ENCODE results near the gene PREP.

The PREP gene

DNA sequence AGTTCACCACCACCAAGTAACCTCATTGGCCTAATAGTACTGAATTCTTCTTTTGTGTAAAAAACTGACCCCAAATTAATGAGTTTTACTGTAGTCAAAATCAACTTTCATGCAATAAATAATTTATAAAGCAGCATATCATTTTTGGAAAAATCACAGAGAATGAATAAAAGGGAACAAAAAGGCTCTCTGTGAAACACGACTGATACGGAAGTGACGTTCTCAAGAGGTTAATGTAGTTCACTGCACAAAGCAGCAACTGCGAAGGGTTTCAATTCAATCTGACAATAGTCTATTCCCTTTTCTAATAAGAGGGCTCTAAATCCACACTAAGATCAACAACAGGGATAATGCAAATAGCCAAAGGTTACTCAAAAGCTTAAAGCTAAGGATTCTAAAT is 70.3 kb downstream of the PREP start:
- H3K27me3 ChIP-seq (replicated peaks in 2 of 5; ENCODE audit: control insufficient read depth in 4 of 5, insufficient read depth in 5 of 5, low read length in 4 of 5): no peaks in the 10 kb centered on the region
- ChIA-PET CTCF (no interaction called here), POLR2A (no interaction called here)
- no peak for DNase-seq
- H3K27ac ChIP-seq (ENCODE audit: insufficient read depth in 1 of 2, low read depth in 1 of 2, low read length in 2 of 2, poor library complexity in 1 of 2, severe bottlenecking in 2 of 2): no peak overlapping the region
- peaks cover 0 to 5% (median 1%) of the 10 kb centered on the region in 4 experiments for H3K4me1 ChIP-seq (ENCODE audit: control extremely low read depth in 1 of 4, control insufficient read depth in 4 of 4, insufficient read depth in 4 of 4, low read length in 3 of 4)
- H3K36me3 ChIP-seq (ENCODE audit: control insufficient read depth in 4 of 4, insufficient read depth in 4 of 4, low read length in 3 of 4): peaks cover 11 to 48% (median 21%) of the 10 kb centered on the region in 4 experiments
- H3K9me3 ChIP-seq (ENCODE audit: control extremely low read depth in 1 of 5, control insufficient read depth in 4 of 5, insufficient read depth in 2 of 5, low read depth in 1 of 5, low read length in 4 of 5): no peaks in the 10 kb centered on the region
- no peak overlapping the region for H3K4me3 ChIP-seq (ENCODE audit: control insufficient read depth in 1 of 7, extremely low read depth in 1 of 7, insufficient read depth in 4 of 7, low read depth in 2 of 7, low read length in 6 of 7)
- 100% methylated on average over 4 of the region's 4 CpGs for WGBS (ENCODE audit: insufficient coverage)

DNA sequence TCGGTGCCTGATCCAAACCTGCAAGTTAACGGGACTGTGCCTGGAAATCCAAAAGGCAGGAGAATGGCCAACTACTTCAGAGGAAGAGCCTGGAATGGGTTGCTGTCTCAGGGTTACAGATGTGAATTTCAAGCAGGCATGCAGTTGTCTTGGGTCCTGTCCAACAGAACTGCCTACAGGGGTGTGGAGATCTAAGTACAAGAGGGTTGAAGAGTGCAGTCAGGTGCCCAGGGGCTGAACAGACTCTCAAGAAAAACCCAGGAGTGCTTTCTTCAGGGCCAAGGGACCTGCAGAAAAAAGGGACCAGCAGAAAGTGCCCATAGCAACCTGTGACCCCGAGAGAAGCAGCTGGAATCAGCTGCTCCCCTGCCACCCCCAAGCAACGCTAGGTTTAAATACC is 71.0 kb downstream of the PREP start:
- Histone ChIP-seq H3K9me3 (ENCODE audit: control extremely low read depth in 1 of 5, control insufficient read depth in 4 of 5, insufficient read depth in 2 of 5, low read depth in 1 of 5, low read length in 4 of 5) (no peaks in the 10 kb centered on the region), H3K36me3 (ENCODE audit: control insufficient read depth in 4 of 4, insufficient read depth in 4 of 4, low read length in 3 of 4) (peaks cover 9 to 51% (median 20%) of the 10 kb centered on the region in 4 experiments), H3K4me3 (ENCODE audit: control insufficient read depth in 1 of 7, extremely low read depth in 1 of 7, insufficient read depth in 4 of 7, low read depth in 2 of 7, low read length in 6 of 7) (no peak overlapping the region), H3K27me3 (replicated peaks in 2 of 5; ENCODE audit: control insufficient read depth in 4 of 5, insufficient read depth in 5 of 5, low read length in 4 of 5) (no peaks in the 10 kb centered on the region), H3K4me1 (ENCODE audit: control extremely low read depth in 1 of 4, control insufficient read depth in 4 of 4, insufficient read depth in 4 of 4, low read length in 3 of 4) (peaks cover 0 to 7% (median 2%) of the 10 kb centered on the region in 4 experiments), H3K27ac (ENCODE audit: insufficient read depth in 1 of 2, low read depth in 1 of 2, low read length in 2 of 2, poor library complexity in 1 of 2, severe bottlenecking in 2 of 2) (no peak overlapping the region)
- no peak for DNase-seq
- POLR2A ChIA-PET: interaction anchor here (0.6 kb wide), 1 partner anchor 908 kb away, joined by 5 read pairs; no protein-coding TSS in a partner anchor
- CTCF ChIA-PET: no interaction called here
- WGBS (ENCODE audit: insufficient coverage): 94% methylated on average over 4 of the region's 4 CpGs

DNA sequence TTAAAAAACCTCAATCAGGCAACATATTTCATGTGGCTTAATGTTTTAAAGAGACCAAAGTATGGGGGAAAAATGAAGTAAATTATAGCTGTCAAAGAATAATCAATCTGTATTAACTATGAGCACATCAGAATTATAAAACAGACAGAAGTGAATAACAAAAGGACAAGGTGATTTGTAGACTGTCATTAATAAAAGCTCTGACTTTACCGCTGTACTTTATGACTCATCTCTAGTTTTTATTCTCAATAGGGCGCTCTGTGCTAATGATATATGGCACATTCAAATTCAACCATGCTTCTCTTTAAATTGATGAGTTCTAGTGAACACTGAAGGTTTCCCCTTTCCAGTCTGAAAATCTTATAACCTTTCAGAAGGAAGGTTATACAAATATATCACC is 72.0 kb downstream of the PREP start:
- WGBS (ENCODE audit: insufficient coverage): no CpG with 5 or more reads among the region's 2 CpGs
- Histone ChIP-seq H3K27me3 (replicated peaks in 2 of 5; ENCODE audit: control insufficient read depth in 4 of 5, insufficient read depth in 5 of 5, low read length in 4 of 5) (no peaks in the 10 kb centered on the region), H3K4me1 (ENCODE audit: control extremely low read depth in 1 of 4, control insufficient read depth in 4 of 4, insufficient read depth in 4 of 4, low read length in 3 of 4) (peaks cover 0 to 8% (median 4%) of the 10 kb centered on the region in 4 experiments), H3K9me3 (ENCODE audit: control extremely low read depth in 1 of 5, control insufficient read depth in 4 of 5, insufficient read depth in 2 of 5, low read depth in 1 of 5, low read length in 4 of 5) (no peaks in the 10 kb centered on the region), H3K27ac (ENCODE audit: insufficient read depth in 1 of 2, low read depth in 1 of 2, low read length in 2 of 2, poor library complexity in 1 of 2, severe bottlenecking in 2 of 2) (no peak overlapping the region), H3K36me3 (ENCODE audit: control insufficient read depth in 4 of 4, insufficient read depth in 4 of 4, low read length in 3 of 4) (peaks cover 9 to 60% (median 19%) of the 10 kb centered on the region in 4 experiments), H3K4me3 (ENCODE audit: control insufficient read depth in 1 of 7, extremely low read depth in 1 of 7, insufficient read depth in 4 of 7, low read depth in 2 of 7, low read length in 6 of 7) (no peak overlapping the region)
- CTCF ChIA-PET: no interaction called here
- DNase-seq: no peak
- POLR2A ChIA-PET: no interaction called here

- POLR2A ChIA-PET: no interaction called here
- H3K4me3 ChIP-seq (ENCODE audit: control insufficient read depth in 1 of 7, extremely low read depth in 1 of 7, insufficient read depth in 4 of 7, low read depth in 2 of 7, low read length in 6 of 7): no peak overlapping the region
- no peak for DNase-seq
- H3K36me3 ChIP-seq (ENCODE audit: control insufficient read depth in 4 of 4, insufficient read depth in 4 of 4, low read length in 3 of 4): peaks cover 9 to 66% (median 19%) of the 10 kb centered on the region in 4 experiments
- CTCF ChIA-PET: no interaction called here
- H3K27me3 ChIP-seq (replicated peaks in 2 of 5; ENCODE audit: control insufficient read depth in 4 of 5, insufficient read depth in 5 of 5, low read length in 4 of 5): no peaks in the 10 kb centered on the region
- H3K4me1 ChIP-seq (ENCODE audit: control extremely low read depth in 1 of 4, control insufficient read depth in 4 of 4, insufficient read depth in 4 of 4, low read length in 3 of 4): peaks cover 0 to 8% (median 4%) of the 10 kb centered on the region in 4 experiments
- WGBS (ENCODE audit: insufficient coverage): 100% methylated on average over 2 of the region's 3 CpGs
- no peaks in the 10 kb centered on the region for H3K9me3 ChIP-seq (ENCODE audit: control extremely low read depth in 1 of 5, control insufficient read depth in 4 of 5, insufficient read depth in 2 of 5, low read depth in 1 of 5, low read length in 4 of 5)
- H3K27ac ChIP-seq (ENCODE audit: insufficient read depth in 1 of 2, low read depth in 1 of 2, low read length in 2 of 2, poor library complexity in 1 of 2, severe bottlenecking in 2 of 2): no peak overlapping the region
Measured at GRCh38 chr6:105330364-105330763, 72.5 kb downstream of the PREP start.

- no peak for DNase-seq
- ChIA-PET CTCF (interaction anchor here (0.8 to 2.6 kb wide), 3 partner anchors 11 to 1718 kb away, joined by 3 to 9 read pairs (median 3); no protein-coding TSS in a partner anchor), POLR2A (no interaction called here)
- H3K4me1 ChIP-seq (ENCODE audit: control extremely low read depth in 1 of 4, control insufficient read depth in 4 of 4, insufficient read depth in 4 of 4, low read length in 3 of 4): peaks cover 0 to 8% (median 4%) of the 10 kb centered on the region in 4 experiments
- no peaks in the 10 kb centered on the region for H3K9me3 ChIP-seq (ENCODE audit: control extremely low read depth in 1 of 5, control insufficient read depth in 4 of 5, insufficient read depth in 2 of 5, low read depth in 1 of 5, low read length in 4 of 5)
- H3K27ac ChIP-seq (ENCODE audit: insufficient read depth in 1 of 2, low read depth in 1 of 2, low read length in 2 of 2, poor library complexity in 1 of 2, severe bottlenecking in 2 of 2): no peak overlapping the region
- no peak overlapping the region for H3K4me3 ChIP-seq (ENCODE audit: control insufficient read depth in 1 of 7, extremely low read depth in 1 of 7, insufficient read depth in 4 of 7, low read depth in 2 of 7, low read length in 6 of 7)
- no peaks in the 10 kb centered on the region for H3K27me3 ChIP-seq (replicated peaks in 2 of 5; ENCODE audit: control insufficient read depth in 4 of 5, insufficient read depth in 5 of 5, low read length in 4 of 5)
- peaks cover 12 to 69% (median 26%) of the 10 kb centered on the region in 4 experiments for H3K36me3 ChIP-seq (ENCODE audit: control insufficient read depth in 4 of 4, insufficient read depth in 4 of 4, low read length in 3 of 4)
- WGBS (ENCODE audit: insufficient coverage): 64% methylated on average over 7 of the region's 9 CpGs
Measured at GRCh38 chr6:105326833-105327770, 75.8 kb downstream of the PREP start.

DNA sequence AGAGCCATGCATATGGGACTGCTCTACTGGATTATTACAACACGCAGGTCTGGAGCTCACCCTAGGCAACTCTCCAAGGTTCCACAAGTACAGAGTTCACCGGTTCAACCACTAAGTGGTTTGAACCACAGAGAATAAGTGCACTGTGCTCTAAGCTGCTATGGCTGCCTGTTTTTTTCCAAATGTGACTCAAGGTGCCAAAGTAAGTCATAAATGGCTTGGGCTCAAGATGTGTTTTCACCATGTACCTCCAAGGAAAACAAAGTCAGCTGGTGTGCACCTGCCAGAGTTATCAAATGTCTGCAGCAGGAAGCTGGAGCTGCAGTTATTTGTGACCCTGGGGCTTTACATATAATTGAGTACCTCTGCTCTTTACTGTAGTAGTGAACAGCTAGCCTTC is 76.7 kb downstream of the PREP start:
- POLR2A ChIA-PET: no interaction called here
- Histone ChIP-seq H3K4me3 (ENCODE audit: control insufficient read depth in 1 of 7, extremely low read depth in 1 of 7, insufficient read depth in 4 of 7, low read depth in 2 of 7, low read length in 6 of 7) (no peak overlapping the region), H3K27ac (ENCODE audit: insufficient read depth in 1 of 2, low read depth in 1 of 2, low read length in 2 of 2, poor library complexity in 1 of 2, severe bottlenecking in 2 of 2) (no peak overlapping the region), H3K27me3 (replicated peaks in 2 of 5; ENCODE audit: control insufficient read depth in 4 of 5, insufficient read depth in 5 of 5, low read length in 4 of 5) (no peaks in the 10 kb centered on the region), H3K4me1 (ENCODE audit: control extremely low read depth in 1 of 4, control insufficient read depth in 4 of 4, insufficient read depth in 4 of 4, low read length in 3 of 4) (peaks cover 0 to 8% (median 4%) of the 10 kb centered on the region in 4 experiments), H3K9me3 (ENCODE audit: control extremely low read depth in 1 of 5, control insufficient read depth in 4 of 5, insufficient read depth in 2 of 5, low read depth in 1 of 5, low read length in 4 of 5) (no peaks in the 10 kb centered on the region), H3K36me3 (ENCODE audit: control insufficient read depth in 4 of 4, insufficient read depth in 4 of 4, low read length in 3 of 4) (peaks cover 8 to 68% (median 25%) of the 10 kb centered on the region in 4 experiments)
- DNase-seq: peak in 1 of 3 donors; percentile 11
- WGBS (ENCODE audit: insufficient coverage): 57% methylated on average over 2 of the region's 2 CpGs
- CTCF ChIA-PET: no interaction called here

- Histone ChIP-seq H3K27ac (ENCODE audit: insufficient read depth in 1 of 2, low read depth in 1 of 2, low read length in 2 of 2, poor library complexity in 1 of 2, severe bottlenecking in 2 of 2) (no peak overlapping the region), H3K4me1 (ENCODE audit: control extremely low read depth in 1 of 4, control insufficient read depth in 4 of 4, insufficient read depth in 4 of 4, low read length in 3 of 4) (peaks cover 0 to 8% (median 4%) of the 10 kb centered on the region in 4 experiments), H3K27me3 (replicated peaks in 2 of 5; ENCODE audit: control insufficient read depth in 4 of 5, insufficient read depth in 5 of 5, low read length in 4 of 5) (no peaks in the 10 kb centered on the region), H3K9me3 (ENCODE audit: control extremely low read depth in 1 of 5, control insufficient read depth in 4 of 5, insufficient read depth in 2 of 5, low read depth in 1 of 5, low read length in 4 of 5) (no peaks in the 10 kb centered on the region), H3K4me3 (ENCODE audit: control insufficient read depth in 1 of 7, extremely low read depth in 1 of 7, insufficient read depth in 4 of 7, low read depth in 2 of 7, low read length in 6 of 7) (no peak overlapping the region), H3K36me3 (ENCODE audit: control insufficient read depth in 4 of 4, insufficient read depth in 4 of 4, low read length in 3 of 4) (peaks cover 7 to 60% (median 22%) of the 10 kb centered on the region in 4 experiments)
- POLR2A ChIA-PET: no interaction called here
- 100% methylated on average over 4 of the region's 9 CpGs for WGBS (ENCODE audit: insufficient coverage)
- no peak for DNase-seq
- CTCF ChIA-PET: interaction anchor here (1.1 to 1.6 kb wide), 2 partner anchors 14 to 32 kb away, joined by 3 to 4 read pairs; no protein-coding TSS in a partner anchor
Measured at GRCh38 chr6:105324386-105324950, 78.4 kb downstream of the PREP start.

Measured in common myeloid progenitor, CD34-positive (primary cell).